Nephron (organoid): Measurements from ENCODE around the gene RB1.
"Not testable (repeated sequence)": the region's sequence is repeated elsewhere in the genome, so short reads cannot be mapped to it uniquely, and the experiment has no call there.

Experiments used
- H3K27ac Mint-ChIP-seq, 3 experiments: 2 replicates each; pipeline ENCODE4 v1.8.0; 2020; ENCODE audit warnings: mixed read lengths in 3 of 3, mild to moderate bottlenecking in 2 of 3, moderate library complexity in 1 of 3
- H3K27me3 Mint-ChIP-seq: 2 replicates; pipeline ENCODE4 v1.8.0; 2021; ENCODE audit warnings: low read depth, mild to moderate bottlenecking, moderate library complexity, mixed read lengths
- H3K36me3 Mint-ChIP-seq: 2 replicates; pipeline ENCODE4 v1.8.0; 2020; ENCODE audit warnings: low read depth, mixed read lengths
- H3K4me1 Mint-ChIP-seq: 2 replicates; pipeline ENCODE4 v1.8.0; 2020; ENCODE audit warnings: mixed read lengths
- H3K4me3 Mint-ChIP-seq, 3 experiments: 2 replicates each; pipeline ENCODE4 v1.8.0; 2020; ENCODE audit warnings: mild to moderate bottlenecking in 3 of 3, mixed read lengths in 3 of 3, moderate library complexity in 2 of 3
- H3K9me3 Mint-ChIP-seq: 2 replicates; pipeline ENCODE4 v1.8.0; 2020; ENCODE audit warnings: mixed read lengths
- TF ChIP-seq, protein P1 (sequence below), 3 experiments: fragments of 200-600 bp; sonication (generic); IDR thresholded peaks; one replicate each; pipeline ENCODE4 v1.5.0; 2021; ENCODE audit warnings: antibody characterized with exemption in 3 of 3; ENCODE audit not compliant: unreplicated experiment in 3 of 3

RB1 gene

DNA sequence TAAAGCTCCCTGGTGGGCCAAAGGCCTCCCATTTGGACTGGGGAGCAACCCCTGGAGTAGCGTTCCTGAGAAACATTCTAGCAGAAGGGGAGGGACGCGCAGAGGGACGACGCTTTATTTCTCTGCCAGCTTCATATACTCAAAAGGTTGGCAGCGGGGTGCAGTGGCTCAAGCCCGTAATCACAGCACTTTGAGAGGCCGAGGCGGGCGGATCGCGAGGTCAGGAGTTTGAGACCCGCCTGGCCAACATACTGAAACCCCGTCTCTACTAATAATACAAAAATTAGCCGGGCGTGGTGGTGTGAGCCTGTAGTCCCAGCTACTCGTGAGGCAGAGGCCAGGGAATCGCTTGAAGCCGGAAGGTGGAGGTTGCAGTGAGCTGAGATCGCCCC lies 16.8 kb downstream of the RB1 start:
- Mint-ChIP-seq H3K27me3 (no peaks in the 10 kb centered on the region), H3K36me3 (peaks cover 84% of the 10 kb centered on the region), H3K9me3 (peaks cover 54% of the 10 kb centered on the region), H3K4me3 (no peak overlapping the region), H3K4me1 (no peaks in the 10 kb centered on the region), H3K27ac (no peak overlapping the region)
- TF ChIP-seq, protein P1, sequence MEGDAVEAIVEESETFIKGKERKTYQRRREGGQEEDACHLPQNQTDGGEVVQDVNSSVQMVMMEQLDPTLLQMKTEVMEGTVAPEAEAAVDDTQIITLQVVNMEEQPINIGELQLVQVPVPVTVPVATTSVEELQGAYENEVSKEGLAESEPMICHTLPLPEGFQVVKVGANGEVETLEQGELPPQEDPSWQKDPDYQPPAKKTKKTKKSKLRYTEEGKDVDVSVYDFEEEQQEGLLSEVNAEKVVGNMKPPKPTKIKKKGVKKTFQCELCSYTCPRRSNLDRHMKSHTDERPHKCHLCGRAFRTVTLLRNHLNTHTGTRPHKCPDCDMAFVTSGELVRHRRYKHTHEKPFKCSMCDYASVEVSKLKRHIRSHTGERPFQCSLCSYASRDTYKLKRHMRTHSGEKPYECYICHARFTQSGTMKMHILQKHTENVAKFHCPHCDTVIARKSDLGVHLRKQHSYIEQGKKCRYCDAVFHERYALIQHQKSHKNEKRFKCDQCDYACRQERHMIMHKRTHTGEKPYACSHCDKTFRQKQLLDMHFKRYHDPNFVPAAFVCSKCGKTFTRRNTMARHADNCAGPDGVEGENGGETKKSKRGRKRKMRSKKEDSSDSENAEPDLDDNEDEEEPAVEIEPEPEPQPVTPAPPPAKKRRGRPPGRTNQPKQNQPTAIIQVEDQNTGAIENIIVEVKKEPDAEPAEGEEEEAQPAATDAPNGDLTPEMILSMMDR (IDR thresholded peaks at IDR 0.05; ENCODE audit: unreplicated experiment in 3 of 3) = no peak

DNA sequence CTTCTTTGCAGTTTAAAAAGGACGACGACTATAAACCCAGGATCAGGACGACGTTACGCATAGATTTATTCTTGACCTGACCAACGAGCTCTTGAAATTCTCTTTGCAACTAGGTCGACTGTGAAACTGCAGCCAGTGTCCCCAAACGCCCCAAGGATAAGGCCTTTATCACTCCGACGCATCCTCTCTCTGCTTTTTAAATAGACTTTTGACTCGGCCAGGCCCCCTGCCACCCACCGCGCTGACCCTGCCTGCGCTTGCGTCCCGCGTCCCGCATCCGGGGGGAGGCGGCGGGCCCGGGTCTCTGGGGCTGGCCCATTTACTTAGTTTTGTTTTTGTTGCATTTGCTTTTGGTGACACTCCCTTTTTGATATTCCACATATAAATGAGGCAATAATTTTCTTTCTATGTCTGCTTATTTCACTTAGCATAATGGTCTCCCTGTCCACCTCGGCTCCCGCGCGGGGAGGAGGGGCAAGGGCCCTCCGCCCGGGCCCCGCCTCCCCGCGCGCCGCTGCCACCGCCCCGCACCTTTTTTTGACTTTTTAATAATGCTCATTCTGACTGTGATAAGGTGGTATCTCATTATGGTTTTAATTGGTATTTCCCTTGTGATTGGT lies 17.4 kb downstream of the RB1 start:
- TF ChIP-seq, protein P1 (IDR thresholded peaks at IDR 0.05; ENCODE audit: unreplicated experiment in 3 of 3) = no peak
- Mint-ChIP-seq H3K27ac (no peak overlapping the region), H3K9me3 (peaks cover 48% of the 10 kb centered on the region), H3K4me3 (no peak overlapping the region), H3K36me3 (peaks cover 81% of the 10 kb centered on the region), H3K27me3 (no peaks in the 10 kb centered on the region), H3K4me1 (no peaks in the 10 kb centered on the region)

DNA sequence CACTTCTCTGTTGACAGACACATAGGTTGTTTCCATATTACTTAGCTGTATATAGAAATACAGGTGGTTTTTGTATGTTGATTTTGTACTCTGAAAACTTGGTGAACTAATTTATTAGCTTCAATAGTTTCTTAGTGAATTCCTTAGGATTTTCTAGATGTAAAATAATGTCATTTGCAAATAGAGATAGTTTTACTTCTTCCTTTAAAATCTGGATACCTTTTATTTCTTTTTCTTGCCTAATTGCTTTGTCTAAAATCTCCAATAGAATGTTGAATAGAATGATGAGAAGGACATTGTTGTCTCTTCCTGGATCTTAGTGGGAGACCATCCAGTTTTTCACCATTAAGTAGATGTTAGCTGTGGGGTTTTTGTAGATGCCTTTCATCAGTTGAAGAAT lies 18.7 kb downstream of the RB1 start:
- Mint-ChIP-seq H3K27ac (no peak overlapping the region), H3K4me1 (no peaks in the 10 kb centered on the region), H3K9me3 (peaks cover 42% of the 10 kb centered on the region), H3K4me3 (no peak overlapping the region), H3K36me3 (peaks cover 73% of the 10 kb centered on the region), H3K27me3 (no peaks in the 10 kb centered on the region)
- TF ChIP-seq, protein P1 (IDR thresholded peaks at IDR 0.05; ENCODE audit: unreplicated experiment in 3 of 3) = no peak

GRCh38 chr13:48333976-48334375 lies 30.4 kb downstream of the RB1 start:
- TF ChIP-seq, protein P1 (IDR thresholded peaks at IDR 0.05; ENCODE audit: unreplicated experiment in 3 of 3) = no peak
- peaks cover 62% of the 10 kb centered on the region for H3K36me3 Mint-ChIP-seq
- no peaks in the 10 kb centered on the region for H3K4me1 Mint-ChIP-seq
- no peak overlapping the region for H3K27ac Mint-ChIP-seq
- no peak overlapping the region for H3K4me3 Mint-ChIP-seq
- peaks cover 44% of the 10 kb centered on the region for H3K9me3 Mint-ChIP-seq
- no peaks in the 10 kb centered on the region for H3K27me3 Mint-ChIP-seq

GRCh38 chr13:48334534-48335127 lies 31.1 kb downstream of the RB1 start:
- TF ChIP-seq, protein P1 (IDR thresholded peaks at IDR 0.05; ENCODE audit: unreplicated experiment in 3 of 3) = peak in 2 of 3 experiments; percentile 40 to 49
- no peaks in the 10 kb centered on the region for H3K4me1 Mint-ChIP-seq
- H3K27ac Mint-ChIP-seq = no peak overlapping the region
- no peak overlapping the region for H3K4me3 Mint-ChIP-seq
- H3K36me3 Mint-ChIP-seq = peaks cover 62% of the 10 kb centered on the region
- H3K27me3 Mint-ChIP-seq = no peaks in the 10 kb centered on the region
- peaks cover 45% of the 10 kb centered on the region for H3K9me3 Mint-ChIP-seq

- H3K27me3 Mint-ChIP-seq, H3K27ac Mint-ChIP-seq, H3K4me1 Mint-ChIP-seq, H3K4me3 Mint-ChIP-seq: not testable (repeated sequence)
- Mint-ChIP-seq H3K9me3 (peaks cover 31% of the 10 kb centered on the region), H3K36me3 (peaks cover 51% of the 10 kb centered on the region)
Observed at GRCh38 chr13:48339198-48339597, 35.6 kb downstream of the RB1 start.
